ENCODE measurements around the gene SCGB2A2.

SCGB2A2 gene

GRCh38 chr11:62264004-62264403 is 6.0 kb upstream of the SCGB2A2 start:
- H3K4me3 ChIP-seq (ENCODE audit: low read depth, low read length): no peak overlapping the region
- no peak for TF ChIP-seq CTCF (IDR thresholded peaks at IDR 0.05; ENCODE audit: borderline replicate concordance, insufficient read depth, low read depth, low read length)

DNA sequence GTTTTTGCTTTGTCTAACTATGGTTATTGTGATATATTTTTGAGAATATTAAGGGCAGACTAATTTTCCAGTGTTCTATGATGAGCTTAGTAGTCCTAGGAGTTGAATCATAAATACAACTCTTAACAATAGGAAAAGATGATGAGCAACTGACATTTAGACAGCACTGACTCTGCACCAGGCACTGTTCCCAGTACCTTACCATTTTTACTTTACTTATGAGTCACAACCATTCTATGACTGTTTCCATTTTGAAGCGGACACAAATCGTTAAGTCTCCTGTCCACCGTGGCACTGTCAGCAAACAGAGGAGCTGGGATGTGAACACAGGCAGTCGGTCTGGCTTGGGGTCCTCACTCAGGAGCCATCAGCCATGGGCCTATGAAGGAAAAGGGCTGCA is 3.4 kb upstream of the SCGB2A2 start:
- no peak overlapping the region for H3K4me3 ChIP-seq (ENCODE audit: low read depth, low read length)
- TF ChIP-seq CTCF (IDR thresholded peaks at IDR 0.05; ENCODE audit: borderline replicate concordance, insufficient read depth, low read depth, low read length): no peak

- TF ChIP-seq CTCF (IDR thresholded peaks at IDR 0.05; ENCODE audit: borderline replicate concordance, insufficient read depth, low read depth, low read length): no peak
- H3K4me3 ChIP-seq (ENCODE audit: low read depth, low read length): no peak overlapping the region
Observed at GRCh38 chr11:62267050-62267449, 2.9 kb upstream of the SCGB2A2 start.

DNA sequence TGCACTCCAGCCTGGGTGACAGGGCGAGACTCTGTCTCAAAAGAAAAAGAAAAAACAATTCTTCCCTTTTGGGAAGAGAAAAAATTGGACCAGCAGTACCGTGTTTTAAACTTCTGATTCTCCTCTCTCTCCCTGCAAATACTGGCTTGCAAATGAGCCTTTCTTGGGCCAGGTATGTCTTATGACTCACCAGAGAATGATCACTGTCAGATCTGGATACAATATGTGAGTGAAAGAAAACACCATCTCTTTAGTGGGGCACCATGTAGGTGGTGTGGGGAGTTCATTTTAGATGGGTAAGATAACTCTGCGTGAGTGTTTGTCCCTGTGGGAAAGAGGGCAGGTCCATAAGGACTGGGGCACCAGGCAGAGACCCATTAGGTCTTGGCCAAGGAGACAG is 2.4 kb upstream of the SCGB2A2 start:
- no peak for TF ChIP-seq CTCF (IDR thresholded peaks at IDR 0.05; ENCODE audit: borderline replicate concordance, insufficient read depth, low read depth, low read length)
- no peak overlapping the region for H3K4me3 ChIP-seq (ENCODE audit: low read depth, low read length)

DNA sequence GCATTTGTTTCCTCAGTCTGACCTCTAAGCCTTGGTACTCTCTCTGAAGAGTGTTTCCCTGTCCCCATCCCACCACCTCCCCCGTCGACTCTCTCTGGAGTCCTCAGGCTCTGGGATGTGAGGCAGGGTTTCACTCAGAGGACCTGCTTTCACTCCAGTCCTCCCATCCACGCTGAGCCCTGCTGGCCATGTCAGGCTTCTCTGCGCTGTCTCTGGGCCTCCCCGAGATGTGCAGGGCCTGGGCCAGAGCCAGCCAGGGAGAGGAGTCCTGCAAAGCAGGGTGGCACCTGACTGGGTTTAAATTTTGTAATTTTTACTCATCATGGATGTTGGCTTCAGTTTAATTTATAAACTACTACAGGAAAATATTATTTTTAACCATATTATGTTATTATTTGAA is 3.3 kb downstream of the SCGB2A2 start:
- no peak for TF ChIP-seq CTCF (IDR thresholded peaks at IDR 0.05; ENCODE audit: borderline replicate concordance, insufficient read depth, low read depth, low read length)
- no peak overlapping the region for H3K4me3 ChIP-seq (ENCODE audit: low read depth, low read length)

- no peak overlapping the region for H3K4me3 ChIP-seq (ENCODE audit: low read depth, low read length)
- no peak for TF ChIP-seq CTCF (IDR thresholded peaks at IDR 0.05; ENCODE audit: borderline replicate concordance, insufficient read depth, low read depth, low read length)
Observed at GRCh38 chr11:62273789-62274275, 3.9 kb downstream of the SCGB2A2 start.

- H3K4me3 ChIP-seq (ENCODE audit: low read depth, low read length): no peak overlapping the region
- no peak for TF ChIP-seq CTCF (IDR thresholded peaks at IDR 0.05; ENCODE audit: borderline replicate concordance, insufficient read depth, low read depth, low read length)
Observed at GRCh38 chr11:62280452-62280851, 10.5 kb downstream of the SCGB2A2 start.
